ENCODE measurements around the gene IFT122.

GRCh38 chr3:129424185-129424841 is 15.7 kb upstream of the IFT122 start:
- TF ChIP-seq CTCF (IDR thresholded peaks at IDR 0.05 in 8 of 11, conservative IDR thresholded peaks at IDR 0.05 in 3 of 11) = no peak
- TF ChIP-seq POLR2A (IDR thresholded peaks at IDR 0.05) = no peak
- peak in 1 of 3 donors; percentile 32 for TF ChIP-seq POLR2AphosphoS5 (IDR thresholded peaks at IDR 0.05)

Data from spleen (tissue), 7 donors.